T-cell (primary cell): ENCODE measurements around the gene H2AZ2. TPM values are rescaled to one million over a fixed set of nuclear protein-coding genes. Genes with fewer than 3 reads are reported as not detected.

Source experiments
- ATAC-seq, 4 experiments: fragments of 200-7000 bp in 3 of 4; fragments of 150-1000 bp in 1 of 4; cut with Tn5 transposase; replicated peaks in 1 of 4; 1 replicate in 3 of 4; 2 replicates in 1 of 4; pipeline ENCODE4 v1.10.0; 2021; ENCODE audit warnings: moderate library complexity in 3 of 4, mild to moderate bottlenecking in 2 of 4, moderate number of reproducible peaks in 1 of 4
- CTCF ChIA-PET, 2 donors: fragments of 300-600 bp; sonication (Branson Sonifier 250); formaldehyde crosslinking; loops; one replicate each; lab custom pipeline; 2022; ENCODE audit warnings: antibody characterized with exemption in 2 of 2; lab: Charles Lee
- POLR2A ChIA-PET, 2 donors: fragments of 300-600 bp; sonication (Branson Sonifier 250); formaldehyde crosslinking; loops; one replicate each; lab custom pipeline; 2022; ENCODE audit warnings: antibody characterized with exemption in 2 of 2; lab: Charles Lee
- DNase-seq, 35 experiments: peaks; one replicate each; pipeline versions ENCODE4 v3.0.0 to v3.0.0-alpha.2; 2013 to 2023
- H3K27ac ChIP-seq: one replicate; pipeline ENCODE4 v1.5.1; 2013; ENCODE audit warnings: low read length
- H3K27me3 ChIP-seq, 2 experiments: replicated peaks in 1 of 2; 1 replicate in 1 of 2; 2 replicates in 1 of 2; pipeline versions ENCODE4 v1.6.1 to v1.7.0; 2013; ENCODE audit warnings: low read length in 1 of 2, mixed read lengths in 1 of 2; ENCODE audit not compliant: control insufficient read depth in 2 of 2, insufficient read depth in 2 of 2; ENCODE audit errors: extremely low read depth in 1 of 2
- H3K36me3 ChIP-seq, 2 donors: 1 replicate in 1 of 2; 2 replicates in 1 of 2; pipeline versions ENCODE4 v1.6.1 to v1.7.0; 2013; ENCODE audit warnings: low read length in 1 of 2; ENCODE audit not compliant: control insufficient read depth in 2 of 2, insufficient read depth in 1 of 2; ENCODE audit errors: extremely low read depth in 1 of 2
- H3K4me1 ChIP-seq, 2 experiments: 1 replicate in 1 of 2; 2 replicates in 1 of 2; pipeline versions ENCODE4 v1.6.1 to v1.7.0; 2013; ENCODE audit warnings: low read length in 2 of 2, mixed read lengths in 1 of 2; ENCODE audit not compliant: insufficient read depth in 2 of 2, control insufficient read depth in 1 of 2; ENCODE audit errors: extremely low read depth in 1 of 2
- H3K4me3 ChIP-seq, 2 donors: 1 replicate in 1 of 2; 2 replicates in 1 of 2; pipeline versions ENCODE4 v1.5.1 to v1.7.0; 2013; ENCODE audit warnings: mild to moderate bottlenecking in 2 of 2, low read length in 1 of 2, moderate library complexity in 1 of 2; ENCODE audit not compliant: control insufficient read depth in 1 of 2; ENCODE audit errors: extremely low read depth in 1 of 2
- H3K9me3 ChIP-seq: 2 replicates; pipeline ENCODE4 v1.7.0; 2013
- H3K27ac Mint-ChIP-seq, 2 donors: one replicate each; pipeline ENCODE4 v1.8.0; 2020 to 2021; ENCODE audit warnings: mild to moderate bottlenecking in 2 of 2, mixed read lengths in 2 of 2
- H3K27me3 Mint-ChIP-seq, 2 donors: one replicate each; pipeline ENCODE4 v1.8.0; 2021 to 2022; ENCODE audit warnings: mixed read lengths in 2 of 2
- H3K36me3 Mint-ChIP-seq: one replicate; pipeline ENCODE4 v1.8.0; 2021; ENCODE audit warnings: mixed read lengths
- H3K4me1 Mint-ChIP-seq, 3 donors: one replicate each; pipeline ENCODE4 v1.8.0; 2020 to 2022; ENCODE audit warnings: mixed read lengths in 3 of 3, mild to moderate bottlenecking in 1 of 3
- H3K4me3 Mint-ChIP-seq, 3 donors: one replicate each; pipeline ENCODE4 v1.8.0; 2020 to 2022; ENCODE audit warnings: mild to moderate bottlenecking in 3 of 3, mixed read lengths in 3 of 3, moderate library complexity in 3 of 3
- H3K9me3 Mint-ChIP-seq, 3 donors: one replicate each; pipeline ENCODE4 v1.8.0; 2020 to 2022; ENCODE audit warnings: mixed read lengths in 3 of 3
- WGBS: methylation state at CpG from one replicate; pipeline ENCODE4 v1.1.5; 2013; ENCODE audit warnings: missing lambda C conversion rate; ENCODE audit not compliant: insufficient coverage; 5-methylcytosine and 5-hydroxymethylcytosine counted together
- total RNA-seq, 35 experiments: library from RNA in 6 of 35; stranded (reverse) in 6 of 35; fragments of 120-200 nt in 1 of 35; gene quantifications; one replicate each; pipeline versions ENCODE4 v1.2.1 to v1.2.4 and lab custom pipeline; 2013 to 2026

H2AZ2 gene
- total RNA-seq, 5 donors from 2014 or later (not counting 1 experiment from before 2014, with no cell fraction given), result 151 to 177 (median 158) TPM

- Mint-ChIP-seq H3K27me3 (no peaks in the 10 kb centered on the region), H3K27ac (no peak overlapping the region), H3K4me1 (no peaks in the 10 kb centered on the region), H3K4me3 (no peak overlapping the region), H3K36me3 (peaks cover 5% of the 10 kb centered on the region), H3K9me3 (peaks cover 4 to 6% (median 5%) of the 10 kb centered on the region in 3 donors)
- DNase-seq, result no peak
- Histone ChIP-seq H3K27ac (no peak overlapping the region), H3K27me3 (no peaks in the 10 kb centered on the region), H3K36me3 (no peaks in the 10 kb centered on the region), H3K4me3 (no peak overlapping the region), H3K9me3 (no peaks in the 10 kb centered on the region), H3K4me1 (peaks cover 0 to 3% of the 10 kb centered on the region in 2 experiments)
- WGBS, result 78% methylated on average over 1 of the region's 1 CpG
- ChIA-PET CTCF (interaction anchor here in 1 of 2 donors (0.5 kb wide), 1 partner anchor 384 kb away, joined by 3 read pairs; no protein-coding TSS in a partner anchor), POLR2A (no interaction called here)
- ATAC-seq, result no peak
Observed at GRCh38 chr7:44784364-44784763, 63.5 kb downstream of the H2AZ2 start.

- H3K27me3 ChIP-seq, result no peaks in the 10 kb centered on the region
- DNase-seq (no peak), ATAC-seq (no peak)
- Mint-ChIP-seq H3K36me3 (peaks cover 5% of the 10 kb centered on the region), H3K27ac (no peak overlapping the region), H3K27me3 (no peaks in the 10 kb centered on the region), H3K4me3 (no peak overlapping the region), H3K4me1 (no peaks in the 10 kb centered on the region), H3K9me3 (peaks cover 4 to 6% (median 5%) of the 10 kb centered on the region in 3 donors)
- no peaks in the 10 kb centered on the region for H3K36me3 ChIP-seq
- CTCF ChIA-PET, result no interaction called here
- POLR2A ChIA-PET, result no interaction called here
- H3K27ac ChIP-seq, result no peak overlapping the region
- H3K9me3 ChIP-seq, result no peaks in the 10 kb centered on the region
- no peak overlapping the region for H3K4me3 ChIP-seq
- peaks cover 0 to 3% of the 10 kb centered on the region in 2 experiments for H3K4me1 ChIP-seq
Observed at GRCh38 chr7:44783407-44783806, 64.5 kb downstream of the H2AZ2 start.

GRCh38 chr7:44782460-44782859 is 65.4 kb downstream of the H2AZ2 start:
- DNase-seq (no peak), ATAC-seq (no peak)
- POLR2A ChIA-PET, result interaction anchor here in 1 of 2 donors (0.6 kb wide), 1 partner anchor 25 kb away, joined by 6 read pairs; no protein-coding TSS in a partner anchor
- no peak overlapping the region for H3K4me3 ChIP-seq
- no peaks in the 10 kb centered on the region for H3K9me3 ChIP-seq
- H3K36me3 ChIP-seq, result no peaks in the 10 kb centered on the region
- peaks cover 0 to 3% of the 10 kb centered on the region in 2 experiments for H3K4me1 ChIP-seq
- Mint-ChIP-seq H3K27me3 (no peaks in the 10 kb centered on the region), H3K27ac (no peak overlapping the region), H3K4me1 (no peaks in the 10 kb centered on the region), H3K4me3 (no peak overlapping the region), H3K36me3 (peaks cover 5% of the 10 kb centered on the region), H3K9me3 (peaks cover 4 to 6% (median 5%) of the 10 kb centered on the region in 3 donors)
- 100% methylated on average over 1 of the region's 1 CpG for WGBS
- no peaks in the 10 kb centered on the region for H3K27me3 ChIP-seq
- CTCF ChIA-PET, result no interaction called here
- no peak overlapping the region for H3K27ac ChIP-seq

Other genes starting within 250 kb of the H2AZ2 start
- gene OGDH, start 241.5 kb downstream of the H2AZ2 start, total RNA-seq, result 100 to 1,000 TPM in 3 of 5 donors, 10 to 100 TPM in 2; 58.9 to 113 (median 108) TPM
- gene ZMIZ2, start 99.2 kb downstream of the H2AZ2 start, total RNA-seq, result 100 to 1,000 TPM; 112 to 172 (median 145) TPM
- 100 to 1,000 TPM; 673 to 863 (median 774) TPM for gene PPIA, start 51.4 kb downstream of the H2AZ2 start, total RNA-seq
- gene PURB, start 37.4 kb upstream of the H2AZ2 start, total RNA-seq, result 10 to 100 TPM; 19.5 to 29.8 (median 20.1) TPM
- 100 to 1,000 TPM; 183 to 272 (median 192) TPM for gene MYO1G, start 130.9 kb upstream of the H2AZ2 start, total RNA-seq
- gene CCM2, start 152.1 kb upstream of the H2AZ2 start, total RNA-seq, result 100 to 1,000 TPM in 4 of 5 donors, 10 to 100 TPM in 1; 88.6 to 190 (median 167) TPM
- 1 to 10 TPM in 1 of 5 donors, under 1 TPM in 4; 0.10 to 1.6 (median 0.20) TPM for gene NACAD, start 240.9 kb upstream of the H2AZ2 start, total RNA-seq